HCEC 1CT (cell line): ENCODE data around the gene CCZ1B.
"Not testable (repeated sequence)": the region's sequence is repeated elsewhere in the genome, so short reads cannot be mapped to it uniquely, and the experiment has no call there.

Experiments used
- DNase-seq: peaks from one replicate; pipeline ENCODE4 v3.0.0-alpha.2; 2017

Gene CCZ1B

GRCh38 chr7:6830026-6830425 is 4.0 kb upstream of the CCZ1B start:
- not testable (repeated sequence) for DNase-seq

- not testable (repeated sequence) for DNase-seq
Measured at GRCh38 chr7:6829616-6830015, 3.5 kb upstream of the CCZ1B start.

- not testable (repeated sequence) for DNase-seq
Measured at GRCh38 chr7:6827180-6827579, 1.1 kb upstream of the CCZ1B start.

GRCh38 chr7:6825236-6826125 is 594 bp downstream of the CCZ1B start:
- not testable (repeated sequence) for DNase-seq

DNA sequence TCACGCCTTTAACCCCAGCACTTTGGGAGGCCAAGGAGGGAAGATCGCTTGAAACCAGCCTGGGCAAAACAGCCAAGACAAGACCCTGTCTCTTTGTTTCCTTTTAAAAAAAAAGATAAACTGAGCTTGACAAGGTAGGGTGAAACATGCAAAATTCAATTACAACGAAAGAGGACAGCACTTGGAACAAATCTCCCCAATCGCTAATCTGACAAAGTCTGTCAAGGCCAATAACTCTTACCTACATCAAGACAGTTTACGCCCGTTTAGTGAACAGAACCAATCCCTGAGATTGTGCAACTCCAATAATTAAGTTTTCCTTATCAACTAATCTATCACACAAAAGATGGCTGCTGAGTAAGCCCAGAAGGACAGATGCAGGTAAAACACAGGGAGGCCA is 4.5 kb downstream of the CCZ1B start:
- not testable (repeated sequence) for DNase-seq

- not testable (repeated sequence) for DNase-seq
Measured at GRCh38 chr7:6815470-6815869, 10.6 kb downstream of the CCZ1B start.

- not testable (repeated sequence) for DNase-seq
Measured at GRCh38 chr7:6813011-6813410, 13.1 kb downstream of the CCZ1B start.

DNA sequence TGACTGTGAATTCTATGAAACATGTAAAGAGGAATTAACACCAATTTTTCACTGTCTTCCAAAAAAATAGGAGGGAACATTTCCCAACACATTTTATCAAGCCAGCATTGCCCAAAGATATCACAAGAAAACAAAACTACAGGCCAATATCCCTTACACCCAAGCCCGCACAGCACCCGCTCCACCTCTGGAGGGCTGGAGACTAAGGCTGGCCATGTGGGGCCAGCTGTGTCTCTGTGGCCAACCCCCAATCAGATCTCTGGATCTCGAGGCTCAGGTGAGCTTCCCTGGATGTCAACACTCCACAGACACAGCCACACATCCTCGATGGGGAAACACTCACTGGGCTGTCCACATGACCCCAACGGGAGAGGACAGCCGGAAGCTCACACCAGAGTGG is 18.1 kb downstream of the CCZ1B start:
- not testable (repeated sequence) for DNase-seq

DNA sequence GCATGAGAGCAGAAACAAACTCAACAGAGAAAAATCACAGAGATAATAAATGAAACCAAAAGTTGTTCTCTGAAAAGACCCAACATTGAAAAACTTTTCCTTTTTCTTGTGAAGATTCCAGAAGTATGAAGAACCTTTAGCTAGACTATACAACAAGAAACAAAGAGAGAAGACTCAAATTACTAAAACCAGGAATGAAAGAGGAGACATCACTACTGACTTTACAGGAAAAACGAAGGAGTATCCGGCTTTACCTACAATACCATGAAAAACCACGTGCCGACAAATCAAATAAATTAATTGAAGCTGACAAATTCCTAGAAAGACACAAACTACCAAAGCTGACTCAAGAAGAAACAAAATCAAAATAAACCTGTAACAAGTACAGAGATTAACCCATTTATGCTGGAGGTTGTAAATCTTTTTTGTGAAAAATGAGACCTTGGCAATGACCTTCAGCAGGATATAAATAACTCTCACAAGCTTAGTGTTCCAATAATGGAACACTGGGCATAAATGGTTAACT is 18.6 kb downstream of the CCZ1B start:
- DNase-seq, result not testable (repeated sequence)

GRCh38 chr7:6800331-6800730 is 25.7 kb downstream of the CCZ1B start:
- DNase-seq, result not testable (repeated sequence)

DNA sequence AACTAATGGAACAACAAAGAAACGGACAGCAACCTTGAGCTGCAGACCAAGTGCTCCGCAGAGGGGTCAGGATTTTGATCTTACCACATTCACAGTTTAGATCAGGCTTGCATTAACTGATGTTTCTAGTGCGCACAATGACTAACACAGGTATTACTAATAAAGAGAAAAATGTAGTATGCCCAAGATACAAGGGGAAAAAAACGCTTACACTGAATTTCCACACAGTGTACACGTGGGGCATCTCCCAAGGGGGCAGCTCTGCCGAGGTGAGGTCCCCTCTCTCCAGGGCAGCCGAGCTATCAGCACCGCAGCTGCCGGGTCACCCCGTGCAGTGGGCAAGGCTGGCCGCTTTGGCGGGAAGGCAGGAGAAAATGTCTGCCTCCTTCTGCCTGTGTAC is 26.2 kb downstream of the CCZ1B start:
- not testable (repeated sequence) for DNase-seq

- not testable (repeated sequence) for DNase-seq
Measured at GRCh38 chr7:6798047-6798446, 28.0 kb downstream of the CCZ1B start.

- DNase-seq, result not testable (repeated sequence)
Measured at GRCh38 chr7:6797218-6797617, 28.9 kb downstream of the CCZ1B start.

- DNase-seq, result not testable (repeated sequence)
Measured at GRCh38 chr7:6794276-6794675, 31.8 kb downstream of the CCZ1B start.

DNA sequence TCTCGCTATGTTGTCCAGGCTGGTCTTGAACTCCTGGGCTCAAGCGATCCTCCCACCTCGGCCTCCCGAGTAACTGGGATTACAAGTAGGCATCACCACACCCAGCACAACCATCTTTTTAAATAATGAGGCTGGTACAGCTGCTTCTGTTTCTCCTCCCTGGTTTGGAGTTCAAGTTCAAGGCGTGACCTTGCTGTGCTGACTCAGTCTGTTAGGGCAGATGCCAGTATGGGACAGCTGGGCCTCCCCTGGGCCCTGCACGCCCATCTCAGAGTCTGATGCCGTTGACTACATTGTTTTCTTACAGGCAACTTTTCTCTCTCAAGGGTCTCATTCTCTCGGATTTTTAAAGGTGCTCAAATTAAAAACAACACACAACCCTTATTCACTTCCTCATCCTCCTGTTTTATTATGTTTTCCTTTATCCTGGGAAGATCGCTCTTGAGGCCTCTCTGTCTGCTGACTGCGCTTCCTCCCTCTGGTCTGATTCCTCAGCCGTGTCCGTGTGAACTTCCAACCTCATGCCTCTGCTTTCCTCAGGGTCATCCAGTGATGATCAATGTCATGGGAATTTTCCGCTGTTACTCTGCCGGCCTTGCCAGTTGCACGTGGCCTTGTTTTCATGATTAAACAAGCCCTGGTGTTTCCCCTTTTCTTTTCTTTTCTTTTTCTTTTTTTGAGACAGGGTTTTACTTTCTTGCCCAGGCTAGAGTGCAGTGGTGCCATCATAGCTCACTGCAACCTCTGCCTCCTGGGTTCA is 33.8 kb downstream of the CCZ1B start:
- DNase-seq, result peak; percentile 62

- DNase-seq, result not testable (repeated sequence)
Measured at GRCh38 chr7:6789353-6789752, 36.7 kb downstream of the CCZ1B start.

DNA sequence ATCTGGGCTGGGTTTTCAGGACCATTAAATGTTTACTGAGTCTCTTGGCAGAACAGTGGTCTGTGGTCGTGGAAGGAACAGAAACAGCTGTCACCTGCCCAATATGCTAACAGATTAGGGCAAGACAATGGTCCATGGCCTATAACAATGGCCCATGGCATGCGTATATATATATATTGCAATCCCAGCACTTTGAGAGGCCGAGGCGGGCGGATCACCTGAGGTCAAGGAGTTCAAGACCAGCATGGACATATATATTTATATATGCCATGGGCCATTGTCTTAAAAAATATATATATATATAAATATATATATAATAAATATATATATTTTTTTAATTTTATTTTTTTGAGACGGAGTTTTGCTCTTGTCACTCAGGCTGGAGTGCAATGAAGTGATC is 44.5 kb downstream of the CCZ1B start:
- DNase-seq, result not testable (repeated sequence)

- DNase-seq, result not testable (repeated sequence)
Measured at GRCh38 chr7:6761186-6761585, 64.9 kb downstream of the CCZ1B start.

DNA sequence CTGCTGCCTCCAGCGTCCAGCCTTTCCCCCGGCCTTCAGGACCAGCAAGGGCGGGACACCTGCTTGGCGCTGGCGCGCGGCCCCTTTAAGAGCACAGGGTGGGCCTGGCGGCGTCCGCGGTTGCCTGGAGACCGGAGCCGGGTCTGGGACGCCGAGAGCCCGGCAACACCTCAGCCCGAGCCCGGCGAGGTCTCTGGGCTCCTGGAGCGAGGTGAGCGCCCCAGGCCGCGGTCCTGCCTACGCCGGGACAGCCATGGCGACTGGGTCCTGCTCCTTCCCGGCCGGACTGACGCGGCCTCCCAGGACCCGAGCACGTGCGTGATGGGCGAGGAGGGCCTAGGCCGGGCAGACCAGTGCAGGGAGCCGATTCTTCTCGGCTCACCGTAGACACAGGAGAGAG is 72.1 kb downstream of the CCZ1B start, which contains the start of gene RSPH10B2:
TSS of gene RSPH10B2 (plus strand) at position 140 of the 400 bp plus-strand sequence. CDS start 3,575 bp downstream, outside the sequence.
- DNase-seq, result not testable (repeated sequence)

GRCh38 chr7:6750173-6750572 is 75.9 kb downstream of the CCZ1B start:
- not testable (repeated sequence) for DNase-seq

- not testable (repeated sequence) for DNase-seq
Measured at GRCh38 chr7:6749335-6749734, 76.7 kb downstream of the CCZ1B start.
